Parathyroid adenoma (tissue), 2 donors: Measurements from ENCODE around the gene VWC2L.

Experiments used
- H2AFZ ChIP-seq: fragments of 300-600 bp; sonication (generic); one replicate; pipeline ENCODE4 v1.7.0; 2017; ENCODE audit warnings: antibody characterized with exemption, mild to moderate bottlenecking
- H3K27ac ChIP-seq: fragments of 300-600 bp; sonication (generic); one replicate; pipeline ENCODE4 v1.7.0; 2017
- H3K27me3 ChIP-seq: fragments of 300-600 bp; sonication (generic); one replicate; pipeline ENCODE4 v1.7.0; 2017; ENCODE audit warnings: low read length; ENCODE audit not compliant: control insufficient read depth, insufficient read depth
- H3K36me3 ChIP-seq: fragments of 300-600 bp; sonication (generic); one replicate; pipeline ENCODE4 v1.7.0; 2017; ENCODE audit warnings: low read length; ENCODE audit not compliant: control insufficient read depth, insufficient read depth
- H3K4me1 ChIP-seq: fragments of 300-600 bp; sonication (generic); one replicate; pipeline ENCODE4 v1.7.0; 2017; ENCODE audit warnings: control low read depth
- H3K4me2 ChIP-seq: fragments of 300-600 bp; sonication (generic); one replicate; pipeline ENCODE4 v1.7.0; 2017; ENCODE audit warnings: low read length
- H3K4me3 ChIP-seq: fragments of 300-600 bp; sonication (generic); one replicate; pipeline ENCODE4 v1.7.0; 2017; ENCODE audit warnings: low read depth, low read length
- H3K79me2 ChIP-seq: fragments of 300-600 bp; sonication (generic); one replicate; pipeline ENCODE4 v1.7.0; 2017; ENCODE audit warnings: control low read depth
- H3K9ac ChIP-seq: fragments of 300-600 bp; sonication (generic); one replicate; pipeline ENCODE4 v1.7.0; 2017; ENCODE audit warnings: mild to moderate bottlenecking
- H3K9me3 ChIP-seq: fragments of 300-600 bp; sonication (generic); one replicate; pipeline ENCODE4 v1.7.0; 2017; ENCODE audit warnings: low read length; ENCODE audit not compliant: control insufficient read depth
- CTCF ChIP-seq: fragments of 300-600 bp; sonication (generic); IDR thresholded peaks from one replicate; pipeline ENCODE4 v1.7.0; 2017; ENCODE audit warnings: antibody characterized with exemption, mild to moderate bottlenecking
- donor health status: primary hyperparathyroidism.

The VWC2L gene

DNA sequence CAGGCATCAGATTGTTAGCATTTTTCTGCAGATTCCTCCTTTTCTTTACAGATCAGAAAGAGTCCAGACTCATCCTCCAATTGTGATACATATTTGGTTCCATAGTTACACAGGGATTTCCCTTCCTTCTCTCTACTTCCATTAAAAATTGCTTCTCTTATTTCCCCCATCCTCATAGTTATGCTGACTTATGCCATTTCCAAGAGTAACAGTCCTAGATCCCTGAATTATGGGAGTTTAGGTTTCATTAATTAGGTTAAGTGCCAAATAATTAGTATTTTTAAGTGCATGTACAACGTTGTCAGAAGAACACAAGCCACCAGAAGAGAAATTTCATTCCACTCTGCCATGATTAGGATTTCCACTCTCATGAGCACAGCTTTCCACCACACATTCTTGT is 200.2 kb downstream of the VWC2L start:
- H3K79me2 ChIP-seq: no peaks in the 10 kb centered on the region
- no peak overlapping the region for H3K4me2 ChIP-seq
- no peaks in the 10 kb centered on the region for H3K27me3 ChIP-seq
- H3K4me3 ChIP-seq: no peak overlapping the region
- no peaks in the 10 kb centered on the region for H3K36me3 ChIP-seq
- no peaks in the 10 kb centered on the region for H3K9me3 ChIP-seq
- H3K27ac ChIP-seq: no peak overlapping the region
- H3K4me1 ChIP-seq: no peaks in the 10 kb centered on the region
- no peak overlapping the region for H3K9ac ChIP-seq
- TF ChIP-seq CTCF: no peak
- H2AFZ ChIP-seq: no peak overlapping the region

DNA sequence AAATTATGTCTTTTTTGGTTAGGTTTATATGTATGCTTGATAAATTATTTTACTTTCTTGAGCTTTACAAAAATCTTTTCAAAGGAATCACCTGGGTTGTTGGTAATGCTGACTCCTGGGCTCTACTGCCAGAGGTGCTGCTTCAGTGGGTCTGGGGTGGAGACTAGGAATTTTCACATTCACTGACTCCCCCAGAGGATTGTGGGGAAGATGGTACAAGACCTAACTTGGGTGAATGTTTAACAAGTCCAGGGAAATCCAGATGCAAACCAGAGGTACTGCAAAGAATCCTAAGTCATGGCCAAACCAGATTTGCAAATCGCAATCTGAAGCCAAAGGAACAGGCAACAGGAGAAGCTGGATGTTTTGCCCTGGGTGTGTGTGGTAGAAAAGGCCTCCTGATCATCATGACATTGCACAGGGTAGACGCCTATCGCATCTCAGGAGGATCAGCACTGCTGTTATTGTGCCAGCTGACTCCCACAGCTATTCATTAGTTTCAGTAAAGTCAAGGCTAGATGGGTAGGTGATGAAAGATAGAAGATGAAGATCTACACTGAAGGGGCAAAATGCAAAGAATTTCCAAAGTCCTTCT is 213.4 kb downstream of the VWC2L start:
- Histone ChIP-seq H3K4me1 (no peaks in the 10 kb centered on the region), H3K4me3 (no peak overlapping the region), H3K27me3 (no peaks in the 10 kb centered on the region), H3K27ac (no peak overlapping the region), H3K9ac (no peak overlapping the region), H3K9me3 (no peaks in the 10 kb centered on the region), H2AFZ (no peak overlapping the region), H3K36me3 (no peaks in the 10 kb centered on the region), H3K4me2 (no peak overlapping the region), H3K79me2 (no peaks in the 10 kb centered on the region)
- no peak for TF ChIP-seq CTCF

DNA sequence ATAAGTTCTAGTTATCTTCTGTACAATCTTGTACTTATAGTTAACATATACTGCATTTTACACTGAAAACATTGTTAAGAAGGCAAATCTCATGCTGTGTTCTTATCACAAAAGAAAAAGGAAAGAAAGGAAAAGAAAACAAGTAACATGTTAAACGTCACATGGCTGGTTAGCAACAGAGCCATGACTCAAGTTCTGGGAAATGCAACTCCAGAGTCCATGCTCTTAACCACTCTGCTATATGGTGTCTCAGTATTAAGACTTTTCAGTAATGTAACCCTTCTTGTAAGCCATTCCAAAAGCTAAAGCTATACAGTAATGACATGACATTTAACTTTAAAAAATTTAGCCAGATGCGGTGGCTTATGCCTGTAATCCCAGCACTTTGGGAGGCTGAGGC is 217.2 kb downstream of the VWC2L start:
- Histone ChIP-seq H3K27ac (no peak overlapping the region), H2AFZ (no peak overlapping the region), H3K4me1 (no peaks in the 10 kb centered on the region), H3K9me3 (no peaks in the 10 kb centered on the region), H3K4me3 (no peak overlapping the region), H3K4me2 (no peak overlapping the region), H3K9ac (no peak overlapping the region), H3K79me2 (no peaks in the 10 kb centered on the region), H3K27me3 (no peaks in the 10 kb centered on the region), H3K36me3 (no peaks in the 10 kb centered on the region)
- no peak for TF ChIP-seq CTCF
